ENCODE results near the gene RNASE1.
"Not testable (repeated sequence)": the region's sequence is repeated elsewhere in the genome, so short reads cannot be mapped to it uniquely, and the experiment has no call there.

RNASE1 gene

DNA sequence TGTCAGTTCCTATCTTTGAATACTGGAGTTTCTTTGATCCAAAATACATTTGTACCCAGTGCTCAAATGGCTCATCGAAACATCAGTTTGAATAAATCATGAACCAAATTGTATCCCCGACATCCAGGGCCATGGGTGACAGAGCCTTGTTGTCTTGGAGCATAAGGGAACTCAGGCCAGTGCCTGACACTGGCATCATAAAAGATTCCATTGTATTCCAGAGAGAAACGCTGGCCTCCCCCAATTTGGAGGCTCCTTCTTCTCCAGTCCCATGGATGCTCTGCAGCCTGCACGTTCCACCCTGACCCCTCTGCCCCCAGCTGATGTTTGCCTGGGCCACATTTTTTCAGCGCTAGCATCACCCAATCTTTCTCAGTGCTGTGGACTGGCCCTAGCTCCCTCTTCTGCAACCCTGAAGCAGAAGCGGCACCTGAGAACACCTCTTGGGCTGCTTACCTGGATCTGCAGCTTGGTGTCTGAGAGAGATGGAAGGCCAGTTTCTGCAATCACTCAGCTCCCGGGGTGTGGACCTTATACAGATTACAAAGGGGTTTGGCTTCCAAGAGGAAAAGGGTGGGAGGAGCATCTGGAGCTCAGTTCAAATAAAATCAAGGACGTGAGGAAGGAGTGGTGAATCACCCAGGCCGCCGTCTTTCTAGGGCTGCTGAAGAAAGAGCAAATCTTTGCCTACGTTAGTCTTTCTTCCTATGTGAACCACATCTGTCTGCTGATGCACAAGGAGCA, at the start of gene RNASE1:
TSS of gene RNASE1 (minus strand) at position 504 of the 744 bp plus-strand sequence. CDS start 776 bp downstream, outside the sequence.
- in situ Hi-C loops (cut with MboI; ENCODE audit: low sequenced_read_pairs), result no loop called here

DNA sequence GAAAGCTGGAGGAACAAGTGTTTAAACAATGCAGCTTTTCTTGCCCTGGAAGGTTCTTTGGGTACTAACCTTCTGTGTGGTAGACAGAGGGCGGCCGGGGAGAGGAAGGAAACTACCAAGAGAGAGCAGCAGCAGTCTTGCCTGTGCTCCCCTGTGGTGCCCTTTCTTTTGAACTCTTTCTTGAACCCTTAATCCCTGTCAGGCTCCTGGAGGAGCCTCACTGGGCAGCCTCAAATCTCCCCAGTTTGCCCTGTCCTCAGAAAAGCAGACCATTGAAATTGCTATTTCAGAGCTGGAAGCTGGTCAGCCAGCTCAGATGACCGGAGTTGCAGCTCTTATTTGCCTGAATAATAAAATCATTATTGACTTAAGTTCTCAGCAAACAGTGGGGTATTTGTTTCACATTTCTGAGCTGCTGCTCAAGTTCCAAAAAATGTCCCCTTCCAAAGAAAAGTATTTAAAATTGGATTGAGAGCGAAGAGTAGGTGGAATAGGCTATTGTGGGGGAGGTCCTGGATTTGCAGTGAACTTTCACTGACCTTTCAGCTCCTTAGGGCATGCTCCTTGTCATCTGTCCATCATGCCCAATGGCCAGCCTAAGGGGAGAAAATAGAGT, 46.4 kb upstream of the RNASE1 start:
- in situ Hi-C loops (cut with MboI; ENCODE audit: low sequenced_read_pairs), result no loop called here

DNA sequence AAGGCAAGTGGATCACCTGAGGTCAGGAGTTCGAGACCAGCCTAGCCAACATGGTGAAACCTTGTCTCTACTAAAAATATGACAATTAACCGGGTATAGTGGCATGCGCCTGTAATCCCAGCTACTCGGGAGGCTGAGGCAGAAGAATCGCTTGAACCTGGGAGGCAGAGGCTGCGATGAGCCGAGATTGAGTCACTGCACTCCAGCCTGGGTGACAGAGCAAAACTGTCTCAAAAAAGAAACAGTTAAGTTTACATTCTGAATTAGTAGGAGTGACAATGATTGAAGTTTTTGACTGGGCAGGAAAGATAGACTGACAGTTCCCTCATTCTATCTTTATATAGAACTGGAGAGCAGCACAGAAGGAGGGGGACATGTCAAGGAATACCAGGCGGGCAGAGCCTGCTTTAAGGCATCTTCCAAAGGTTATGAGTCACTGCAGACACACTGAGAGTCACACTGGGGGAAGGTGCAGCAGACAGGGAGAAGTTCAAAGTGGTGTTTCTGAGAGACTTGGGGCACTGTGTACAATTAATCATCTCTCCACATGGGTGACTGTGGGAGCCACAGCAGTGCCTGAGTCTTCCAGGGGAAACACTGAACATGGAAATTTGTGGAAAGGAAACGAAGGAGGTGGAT, 45.8 kb upstream of the RNASE1 start:
- in situ Hi-C loops (cut with MboI; ENCODE audit: low sequenced_read_pairs), result no loop called here

DNA sequence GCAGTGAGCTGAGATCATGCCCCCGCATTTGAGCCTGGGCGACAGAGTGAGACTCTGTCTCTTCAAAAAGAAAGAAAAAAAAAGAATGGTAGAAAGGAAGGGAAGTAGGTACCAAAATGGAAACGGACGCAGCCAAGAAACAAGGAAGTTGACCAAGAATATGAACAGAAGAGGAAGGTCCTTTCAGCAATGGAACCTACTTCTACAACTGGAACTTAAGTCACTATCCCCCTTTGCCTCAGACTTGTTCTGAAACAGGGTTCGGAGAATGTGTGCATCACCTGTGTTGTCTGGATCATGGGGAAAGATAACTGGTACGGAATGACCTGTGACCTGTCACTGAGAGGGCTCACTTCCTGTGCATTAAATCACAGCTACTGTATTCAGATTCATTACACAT, 43.9 kb upstream of the RNASE1 start:
- in situ Hi-C loops (cut with MboI; ENCODE audit: low sequenced_read_pairs), result no loop called here

DNA sequence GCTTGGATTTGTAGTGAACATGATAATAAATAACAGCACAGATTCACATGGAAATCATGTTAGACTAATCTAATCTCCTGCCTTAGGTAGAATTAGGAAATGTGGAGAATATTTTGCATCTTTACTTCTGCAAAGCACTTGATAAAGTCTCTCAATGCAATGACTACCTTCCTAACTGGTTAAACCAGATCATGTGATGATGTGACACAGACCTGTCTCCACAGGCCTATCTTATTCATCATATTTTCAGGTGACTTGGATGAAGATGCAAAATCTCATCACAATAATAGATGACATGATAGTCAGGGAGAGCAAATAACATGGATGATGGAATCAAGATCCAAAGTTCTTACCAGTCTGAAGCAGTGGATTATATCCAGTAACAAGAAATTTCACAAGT, 38.5 kb upstream of the RNASE1 start:
- in situ Hi-C loops (cut with MboI; ENCODE audit: low sequenced_read_pairs), result no loop called here

DNA sequence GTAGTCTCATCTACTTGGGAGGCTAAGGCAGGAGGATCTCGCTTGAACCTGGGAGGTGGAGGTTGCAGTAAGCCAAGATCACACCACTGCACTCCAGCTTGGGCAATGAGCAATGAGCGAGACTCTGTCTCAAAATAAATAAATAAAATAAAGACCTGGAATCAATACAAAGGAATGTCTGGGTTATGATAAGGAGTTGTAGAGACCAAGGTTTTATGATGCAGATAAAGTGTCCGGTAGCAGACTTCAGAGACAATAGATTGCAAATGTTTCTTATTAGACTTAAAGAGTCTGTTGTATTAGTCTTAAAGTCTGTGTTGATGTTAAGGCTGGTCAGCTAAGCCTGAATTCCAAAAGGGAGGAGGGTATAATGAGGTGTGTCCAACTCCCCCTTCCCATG, 35.2 kb upstream of the RNASE1 start:
- in situ Hi-C loops (cut with MboI; ENCODE audit: low sequenced_read_pairs), result no loop called here

DNA sequence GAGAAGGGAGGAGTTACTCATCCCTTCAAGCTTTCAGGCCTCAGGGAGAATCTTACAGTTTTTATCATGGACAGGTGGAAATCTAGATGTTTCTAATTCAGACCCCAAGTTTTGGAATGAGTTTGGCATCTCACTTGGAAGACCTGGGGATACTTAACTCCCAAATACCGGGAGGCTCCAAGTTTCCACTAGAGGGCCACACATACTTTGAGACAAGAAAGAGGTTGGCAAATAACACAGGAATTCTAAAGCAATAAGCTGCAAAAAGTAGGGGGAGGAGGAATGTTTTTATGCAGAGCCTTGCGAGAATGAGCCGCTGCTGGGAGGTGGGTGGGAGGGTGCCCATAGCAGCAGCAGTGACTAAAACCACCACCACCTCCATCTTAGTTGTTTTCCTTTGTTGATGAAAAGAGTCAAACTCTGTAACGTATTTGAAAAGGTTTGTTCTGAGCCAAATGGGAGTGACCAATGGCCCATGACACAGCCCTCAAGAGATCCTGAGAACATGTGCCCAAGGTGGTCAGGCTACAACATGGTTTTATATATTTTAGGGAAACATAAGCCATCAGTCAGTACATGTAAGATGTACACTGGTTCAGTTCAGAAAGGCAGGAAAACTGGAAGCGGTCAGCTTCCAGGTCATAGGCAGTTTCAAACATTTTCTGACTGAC, 34.2 kb upstream of the RNASE1 start:
- in situ Hi-C loops (cut with MboI; ENCODE audit: low sequenced_read_pairs), result no loop called here

DNA sequence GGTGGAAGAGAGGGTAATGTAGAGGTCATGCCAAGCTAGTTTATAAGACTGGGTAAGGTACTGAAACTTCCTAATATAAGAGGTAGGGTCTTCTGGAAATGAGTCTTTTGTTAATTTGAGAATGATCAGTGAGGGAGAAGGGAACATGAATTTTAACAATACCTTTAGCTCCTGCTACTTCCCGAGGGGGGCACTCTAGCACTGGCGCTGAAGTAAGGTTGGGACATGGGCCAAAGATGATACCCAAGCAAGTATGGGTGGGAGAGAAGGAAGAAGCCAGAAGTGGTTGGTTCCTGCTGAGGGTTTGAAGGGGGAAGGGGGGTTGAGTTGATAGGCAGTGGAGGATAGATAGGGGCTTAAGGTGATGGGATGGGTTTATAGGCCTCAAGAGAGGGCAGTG, 32.3 kb upstream of the RNASE1 start:
- in situ Hi-C loops (cut with MboI; ENCODE audit: low sequenced_read_pairs), result no loop called here

DNA sequence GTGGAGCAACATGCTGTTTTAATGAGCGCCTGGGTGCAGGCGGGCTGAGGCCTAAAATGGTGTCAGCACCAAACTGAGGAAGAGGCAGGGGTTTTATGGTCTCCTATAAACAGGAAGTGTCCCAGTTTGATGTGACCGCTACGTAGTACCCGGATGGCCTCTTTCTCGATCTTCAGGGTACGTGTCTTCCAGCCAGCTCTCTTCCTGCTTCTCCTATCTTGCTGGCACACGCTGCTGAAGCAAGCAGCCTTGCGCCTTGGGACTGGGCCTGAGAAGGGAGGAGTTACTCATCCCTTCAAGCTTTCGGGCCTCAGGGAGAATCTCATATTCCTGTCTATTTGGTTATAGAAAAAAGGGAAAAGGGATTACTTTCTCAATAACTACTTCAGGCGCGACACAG, 28.2 kb upstream of the RNASE1 start:
- in situ Hi-C loops (cut with MboI; ENCODE audit: low sequenced_read_pairs), result no loop called here

DNA sequence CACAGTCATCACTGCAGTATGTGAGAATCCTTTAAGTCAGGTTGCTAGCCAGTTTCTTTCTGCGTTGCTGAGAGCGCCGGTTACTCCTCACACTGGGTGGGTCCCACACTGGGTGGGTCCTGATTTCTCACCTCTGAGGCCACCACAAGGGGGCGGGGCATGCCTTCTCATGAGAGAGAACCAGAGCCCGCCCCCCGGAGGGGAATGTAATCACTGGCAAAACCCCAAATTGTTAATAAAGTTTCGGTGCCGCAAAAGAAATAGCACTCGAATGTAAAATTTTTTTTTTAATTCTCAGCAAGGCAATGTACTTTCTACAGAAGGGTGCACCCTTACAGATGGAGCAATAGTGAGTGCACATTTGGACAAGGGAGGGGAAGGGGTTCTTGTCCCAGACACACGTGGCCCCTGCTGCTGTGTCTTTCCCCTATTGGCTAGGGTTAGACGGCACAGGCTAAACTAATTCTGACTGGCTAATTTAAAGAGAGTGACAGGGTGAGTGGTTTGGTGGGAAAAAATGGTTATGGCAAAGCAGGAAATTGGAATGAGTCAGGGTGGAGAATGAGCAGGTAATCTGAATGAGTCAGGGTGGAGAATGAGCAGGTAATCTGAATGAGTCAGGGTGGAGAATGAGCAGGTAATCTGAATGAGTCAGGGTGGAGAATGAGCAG, 25.5 kb upstream of the RNASE1 start:
- in situ Hi-C loops (cut with MboI; ENCODE audit: low sequenced_read_pairs), result not testable (repeated sequence)

DNA sequence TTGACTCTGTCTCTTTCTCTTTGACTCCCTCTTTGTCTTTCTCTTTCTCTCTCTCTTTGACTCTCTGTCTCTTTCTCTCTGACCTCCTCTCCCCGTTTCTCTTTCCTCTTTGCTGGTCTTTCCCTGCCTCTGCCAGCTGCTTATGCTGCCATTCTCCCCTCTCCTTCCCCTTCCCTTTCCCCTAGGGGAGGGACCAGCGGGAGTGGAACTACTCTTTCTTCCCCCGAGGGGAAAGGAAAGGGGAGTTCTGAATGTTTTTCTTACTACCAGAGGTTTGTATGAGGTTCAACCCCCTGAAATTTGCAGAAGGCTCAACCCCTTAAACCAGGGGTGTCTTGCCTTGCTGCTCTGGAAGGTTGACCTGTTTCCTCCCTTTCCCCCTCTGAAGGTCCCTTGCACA, 24.7 kb upstream of the RNASE1 start:
- in situ Hi-C loops (cut with MboI; ENCODE audit: low sequenced_read_pairs), result no loop called here

DNA sequence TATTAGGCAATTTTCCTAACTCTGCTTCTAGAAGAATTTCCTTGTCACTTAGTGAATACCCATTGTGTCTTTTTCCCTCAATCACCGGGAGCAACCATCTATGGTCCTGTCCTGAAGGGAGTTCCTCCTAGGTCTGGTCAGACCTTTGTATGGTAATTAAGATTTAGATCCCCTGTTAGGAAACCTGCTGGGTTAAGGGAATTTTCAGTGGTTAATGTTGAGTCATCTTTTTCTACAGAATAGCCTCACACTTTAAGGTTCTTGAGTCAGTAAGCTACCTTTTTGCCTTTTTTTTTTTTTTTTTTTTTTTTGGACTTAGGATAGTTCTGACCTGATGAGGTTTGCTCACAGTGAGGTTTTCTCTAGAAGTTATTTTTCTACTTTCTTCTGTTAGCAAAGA, 24.0 kb upstream of the RNASE1 start:
- in situ Hi-C loops (cut with MboI; ENCODE audit: low sequenced_read_pairs), result not testable (repeated sequence)

DNA sequence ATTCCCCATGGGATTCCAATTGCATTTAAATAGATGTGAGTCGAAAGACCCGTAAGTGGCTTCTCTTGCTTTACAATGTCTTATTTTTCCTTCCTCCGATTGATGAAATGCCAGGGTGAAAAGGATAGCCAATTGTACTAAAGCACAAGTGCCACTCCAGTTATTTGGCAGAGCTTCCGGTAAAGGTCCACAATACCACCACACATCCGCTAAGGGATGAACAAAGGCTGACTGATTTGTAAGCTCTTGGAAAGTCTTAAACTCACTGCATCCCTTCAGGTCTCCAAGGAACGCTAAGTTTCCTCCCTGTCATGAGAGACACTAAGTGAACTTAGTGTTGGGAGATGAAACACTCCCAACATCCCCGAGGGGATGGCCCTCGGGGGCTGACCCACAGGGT, 21.2 kb upstream of the RNASE1 start:
- in situ Hi-C loops (cut with MboI; ENCODE audit: low sequenced_read_pairs), result no loop called here

DNA sequence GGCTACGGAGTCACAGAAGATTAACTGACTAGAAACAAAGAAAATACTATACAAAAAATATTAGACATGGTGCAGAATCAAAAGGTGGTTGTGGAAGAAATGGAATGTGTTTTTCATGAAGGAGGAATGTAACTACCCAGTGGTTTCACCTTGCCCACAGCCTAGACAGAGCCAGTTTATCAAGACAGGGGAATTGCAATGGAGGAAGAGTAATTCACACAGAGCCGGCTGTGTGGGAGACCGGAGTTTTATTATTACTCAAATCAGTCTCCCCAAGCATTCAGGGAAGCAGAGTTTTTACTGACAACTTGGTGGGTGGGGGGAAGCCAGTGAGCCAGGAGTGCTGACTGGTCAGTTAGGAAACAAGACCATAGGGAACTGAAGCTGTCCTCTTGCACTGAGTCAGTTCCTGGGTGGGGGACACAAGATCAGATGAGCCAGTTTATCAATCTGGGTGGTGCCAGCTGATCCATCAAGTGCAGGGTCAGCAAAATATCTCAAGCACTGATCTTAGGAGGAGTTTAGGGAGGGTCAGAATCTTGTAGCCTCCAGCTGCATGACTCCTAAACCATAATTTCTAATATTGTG, 19.0 kb upstream of the RNASE1 start:
- in situ Hi-C loops (cut with MboI; ENCODE audit: low sequenced_read_pairs), result not testable (repeated sequence)

DNA sequence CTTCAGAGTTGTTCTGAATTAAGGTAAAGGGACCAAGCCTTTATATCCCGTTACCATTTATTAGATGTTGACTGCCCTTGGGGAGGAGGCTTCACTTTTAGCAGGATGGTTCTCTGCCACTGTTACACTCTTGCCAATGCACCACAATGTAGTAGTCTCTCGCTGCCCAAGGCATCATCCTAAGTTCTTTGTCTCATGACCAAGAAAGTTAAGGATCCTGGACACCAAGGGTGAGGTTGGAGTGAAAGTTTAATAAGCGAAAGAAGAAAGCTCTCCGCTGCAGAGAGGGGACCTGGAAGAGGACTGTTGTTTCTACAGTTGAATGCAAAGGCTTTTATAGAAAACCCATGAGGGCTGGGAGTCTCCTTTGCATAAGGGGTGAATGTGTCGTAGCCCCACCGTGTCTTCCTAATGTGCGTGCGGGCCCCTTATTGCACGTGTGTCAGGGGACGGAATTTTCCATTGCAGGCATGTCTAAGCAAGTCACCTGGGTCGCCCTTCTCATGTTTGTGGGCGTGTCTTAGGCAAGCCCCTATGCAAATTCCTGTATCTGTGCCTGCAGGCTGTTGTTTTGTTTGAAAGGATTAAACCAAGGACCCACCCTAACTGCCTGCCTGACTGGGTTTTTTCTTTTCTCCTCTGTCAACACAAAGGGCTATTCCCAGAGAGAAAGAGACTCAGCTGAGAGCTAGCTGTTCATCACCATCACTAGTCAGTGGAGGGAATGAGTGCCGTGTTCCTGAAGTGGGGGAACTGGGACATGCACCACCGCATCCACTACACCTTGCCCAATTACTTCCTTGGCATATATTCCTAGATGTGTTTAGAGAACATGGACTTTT, 17.6 kb upstream of the RNASE1 start:
- in situ Hi-C loops (cut with MboI; ENCODE audit: low sequenced_read_pairs), result no loop called here

DNA sequence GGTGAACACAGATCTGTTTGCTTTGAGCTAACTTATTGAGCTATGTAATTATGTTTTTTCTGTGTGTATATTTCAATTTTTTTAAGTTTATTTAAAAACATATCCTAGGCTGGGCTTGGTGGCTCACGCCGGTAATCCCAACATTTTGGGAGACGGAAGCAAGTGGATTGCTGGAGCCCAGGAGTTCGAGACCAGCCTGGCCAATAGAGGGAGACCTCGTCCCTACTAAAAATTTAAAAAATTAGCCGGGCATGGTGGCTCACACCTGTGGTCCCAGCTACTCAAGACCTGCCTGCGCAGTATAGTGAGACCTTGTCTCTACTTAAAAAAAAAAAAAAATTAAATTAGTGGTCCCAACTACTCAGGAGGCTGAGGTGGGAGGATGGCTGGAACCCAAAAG, 16.2 kb upstream of the RNASE1 start:
- in situ Hi-C loops (cut with MboI; ENCODE audit: low sequenced_read_pairs), result no loop called here

DNA sequence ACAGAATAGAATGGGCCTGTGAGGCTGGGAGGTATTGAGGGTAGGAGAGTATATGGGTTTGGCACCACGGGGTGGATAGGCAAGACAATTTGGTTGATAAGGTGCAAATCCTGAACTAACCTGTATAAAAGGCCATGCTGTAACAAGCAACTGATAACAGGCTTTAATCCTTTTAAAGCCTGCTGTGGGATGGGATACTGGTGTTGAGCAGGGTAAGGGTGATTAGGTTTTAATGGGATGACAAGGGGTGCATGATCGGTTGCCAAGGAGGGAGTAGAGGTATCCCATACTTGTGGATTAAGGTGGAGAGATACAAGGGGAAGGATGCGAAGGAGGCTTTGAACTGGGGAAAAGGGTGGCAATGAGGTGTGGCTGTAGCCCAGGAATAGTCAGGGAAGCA, 13.3 kb upstream of the RNASE1 start:
- in situ Hi-C loops (cut with MboI; ENCODE audit: low sequenced_read_pairs), result not testable (repeated sequence)

DNA sequence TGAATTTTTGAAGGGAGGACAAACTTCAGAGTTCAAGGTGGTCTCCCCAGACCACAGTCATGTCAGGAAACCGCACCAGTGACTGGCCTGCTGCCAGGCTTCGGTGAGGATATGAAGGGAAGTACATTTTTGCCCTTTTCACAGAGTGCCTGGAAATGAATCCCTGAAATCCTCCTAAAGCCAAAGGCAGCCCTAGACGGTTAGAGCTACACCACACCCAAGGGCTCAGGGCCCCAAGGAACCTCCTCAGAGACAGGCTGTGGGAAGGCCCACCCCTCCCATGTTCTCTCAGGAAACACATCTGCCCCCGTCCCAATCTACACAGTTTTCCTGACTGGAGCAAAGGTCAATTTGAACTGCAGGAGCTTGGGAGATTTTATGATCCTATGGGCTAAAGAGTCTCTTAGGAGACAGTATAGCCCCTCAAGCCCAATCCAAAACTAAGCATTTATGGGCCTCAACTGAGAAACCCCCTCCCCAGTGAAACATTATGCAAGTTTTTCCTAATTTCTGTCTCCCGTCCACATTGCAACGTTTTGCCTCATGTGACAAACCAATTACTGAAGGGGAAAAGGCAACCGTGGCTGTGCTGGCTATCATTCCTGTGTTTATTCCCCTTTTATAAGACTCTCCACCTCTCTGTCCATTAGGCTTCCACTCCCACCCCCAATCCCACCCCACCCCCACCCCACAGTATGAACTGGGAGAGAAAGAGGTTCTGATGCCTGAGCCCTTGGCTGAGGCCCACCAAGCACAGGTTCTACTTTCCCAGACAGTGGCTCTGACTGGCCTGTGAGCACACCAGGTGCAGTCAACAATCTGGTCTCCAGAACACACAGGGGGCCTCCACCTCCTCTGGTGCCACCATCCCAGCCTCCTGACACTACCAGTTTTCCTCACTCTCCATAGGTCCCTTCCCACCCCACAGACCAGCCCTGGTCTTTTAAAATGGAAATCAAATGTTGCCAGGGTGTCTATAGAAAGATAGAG, 9.6 kb upstream of the RNASE1 start:
- in situ Hi-C loops (cut with MboI; ENCODE audit: low sequenced_read_pairs), result no loop called here

DNA sequence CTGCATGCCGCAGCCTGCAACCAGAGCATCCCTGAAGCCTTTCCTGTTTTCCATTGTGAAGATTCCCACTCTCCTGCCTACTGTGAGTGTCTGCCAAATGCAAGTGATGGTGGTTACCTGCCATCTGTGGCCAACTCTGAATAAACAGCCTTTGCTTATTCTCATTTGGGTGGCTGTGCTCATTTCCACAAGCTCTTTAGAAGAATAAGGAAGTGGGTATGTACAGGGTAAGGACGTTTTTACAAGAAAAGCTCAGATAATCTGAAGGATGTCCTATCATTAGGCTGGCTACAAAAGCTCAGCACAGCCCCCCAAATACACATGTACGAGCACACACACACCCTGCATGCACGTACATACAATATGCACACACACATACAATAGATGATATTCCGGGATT, 7.3 kb upstream of the RNASE1 start:
- in situ Hi-C loops (cut with MboI; ENCODE audit: low sequenced_read_pairs), result no loop called here
